Measurements from ENCODE around the gene SMIM34.
"Not testable (repeated sequence)": the region's sequence is repeated elsewhere in the genome, so short reads cannot be mapped to it uniquely, and the experiment has no call there.

The SMIM34 gene

DNA sequence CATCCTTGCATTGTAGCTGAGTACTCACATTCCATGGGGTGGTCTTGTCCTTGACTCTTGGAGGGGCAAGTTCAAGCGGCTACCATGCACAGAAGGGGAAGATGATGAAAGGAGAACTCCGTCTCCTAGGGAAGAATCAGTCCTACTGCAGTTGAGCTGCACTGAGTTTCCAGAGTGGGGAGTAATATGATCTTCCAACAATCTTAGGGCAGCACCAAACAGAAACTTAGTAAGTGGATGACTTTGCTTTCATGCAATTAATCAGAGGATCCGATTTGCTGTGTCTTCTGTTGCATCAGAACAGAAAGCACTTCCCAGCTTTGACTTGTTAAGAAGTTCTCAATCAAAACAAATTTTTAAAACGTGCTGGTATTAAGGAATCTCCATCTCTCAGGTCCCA, at the start of gene SMIM34:
Gene SMIM34 (minus strand): TSS at position 147 of the 400 bp plus-strand sequence. CDS start 112 bp downstream, at position 35.
- DNase-seq (ENCODE audit: extremely low read depth in 1 of 2, low read depth in 1 of 2), result not testable (repeated sequence)

DNA sequence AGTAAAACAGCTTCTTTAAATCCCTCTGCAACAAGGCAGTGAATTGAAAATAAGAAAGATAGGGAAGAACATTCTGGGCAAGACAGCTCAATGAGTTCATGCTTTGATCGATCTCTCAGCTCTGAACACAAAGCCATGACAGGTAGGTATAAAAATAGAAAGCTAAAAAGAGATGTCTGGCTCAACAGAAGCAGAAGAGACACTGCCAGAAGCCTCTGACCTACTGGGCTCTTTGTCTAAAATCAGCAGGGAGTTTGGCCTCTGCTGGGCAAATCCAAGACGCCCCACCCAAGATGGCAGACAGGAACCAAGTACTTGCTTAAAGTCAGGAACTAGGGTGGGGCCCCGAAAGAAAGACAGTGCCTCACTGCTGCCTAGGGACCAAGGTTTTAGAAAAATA, 43.6 kb upstream of the SMIM34 start:
- not testable (repeated sequence) for DNase-seq (ENCODE audit: extremely low read depth in 1 of 2, low read depth in 1 of 2)

DNA sequence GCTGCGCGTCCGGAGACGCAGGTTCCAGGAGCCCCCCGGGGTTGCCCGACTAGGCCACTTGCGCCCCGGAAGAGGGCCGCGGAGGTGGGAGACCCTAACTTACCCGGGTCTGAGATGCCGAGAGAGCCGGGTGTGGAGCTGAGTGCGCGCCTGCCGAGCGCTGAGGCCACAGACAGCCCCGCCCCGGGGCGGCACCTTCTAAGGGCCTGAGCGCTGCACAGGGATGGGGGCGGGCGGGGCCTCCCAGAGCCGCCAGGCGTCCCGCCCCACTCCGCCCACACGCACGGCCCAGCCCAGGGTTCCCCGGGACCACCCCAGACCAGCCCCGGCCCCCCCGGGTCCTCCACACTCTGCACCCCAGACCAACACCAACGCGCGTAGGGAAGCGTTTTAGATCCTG, 35.7 kb upstream of the SMIM34 start:
- not testable (repeated sequence) for DNase-seq (ENCODE audit: extremely low read depth in 1 of 2, low read depth in 1 of 2)

DNA sequence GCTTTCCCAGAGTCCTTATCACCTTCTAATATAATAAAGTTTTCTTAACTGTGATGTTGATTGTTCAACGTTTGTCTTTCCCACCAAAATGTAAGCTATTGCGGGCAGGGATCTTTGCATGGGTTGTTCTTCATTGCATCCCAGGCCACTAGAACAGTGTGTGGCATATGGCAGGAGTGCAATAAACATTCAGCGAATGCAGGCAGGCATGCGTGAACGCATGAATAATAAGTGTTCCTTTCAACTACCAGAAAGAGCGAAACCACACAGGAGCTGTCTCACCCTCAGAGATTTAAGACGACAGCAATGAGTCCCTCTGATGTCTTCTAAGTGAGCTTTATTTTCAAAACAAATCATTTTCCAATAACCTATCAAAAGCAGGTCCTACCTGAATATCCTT, 34.5 kb upstream of the SMIM34 start:
- DNase-seq (ENCODE audit: extremely low read depth in 1 of 2, low read depth in 1 of 2), result not testable (repeated sequence)

GRCh38 chr21:34456180-34456579, 32.4 kb upstream of the SMIM34 start:
- DNase-seq (ENCODE audit: extremely low read depth in 1 of 2, low read depth in 1 of 2), result not testable (repeated sequence)

DNA sequence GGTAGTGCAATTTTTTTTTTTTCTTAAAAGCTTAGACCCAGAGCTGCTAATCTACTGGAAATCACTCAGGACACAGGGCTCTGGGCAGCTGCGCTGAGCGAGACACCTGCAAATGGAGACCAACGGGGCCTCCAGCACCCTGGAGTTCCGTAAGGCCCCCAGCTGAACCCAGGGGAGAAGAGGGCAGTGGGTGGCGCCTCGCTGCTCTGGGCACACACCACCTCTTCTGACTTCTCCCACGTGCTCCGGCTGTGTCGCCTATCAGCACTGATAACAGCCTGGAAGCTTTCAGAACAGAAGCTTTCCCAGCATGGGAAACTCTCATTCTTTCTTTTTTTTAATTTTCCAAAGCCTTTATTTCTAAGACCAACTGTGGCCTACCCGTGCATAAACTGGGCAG, 31.9 kb upstream of the SMIM34 start:
- not testable (repeated sequence) for DNase-seq (ENCODE audit: extremely low read depth in 1 of 2, low read depth in 1 of 2)

- not testable (repeated sequence) for DNase-seq (ENCODE audit: extremely low read depth in 1 of 2, low read depth in 1 of 2)
These were observed 23.3 kb upstream of the SMIM34 start for GRCh38 chr21:34447018-34447417.

DNA sequence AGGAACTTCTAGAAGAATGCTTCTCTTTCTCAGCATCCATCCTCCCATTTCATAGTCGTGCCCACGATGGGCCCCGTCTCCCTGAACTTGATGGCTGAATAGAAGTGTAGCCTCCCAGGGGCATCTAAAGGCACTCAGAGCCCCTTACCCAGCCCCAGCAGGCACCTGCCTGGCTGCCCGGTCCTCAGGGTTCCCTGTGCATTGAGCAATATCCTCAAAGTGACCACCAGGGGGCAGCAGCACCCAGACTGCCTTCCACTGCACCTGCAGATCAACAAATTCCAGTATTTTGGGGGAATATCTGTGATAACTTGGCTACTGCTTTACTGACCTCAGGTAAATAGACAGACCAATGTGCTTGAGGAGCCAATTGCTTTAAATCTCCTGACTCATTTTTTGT, 19.7 kb upstream of the SMIM34 start:
- not testable (repeated sequence) for DNase-seq (ENCODE audit: extremely low read depth in 1 of 2, low read depth in 1 of 2)

DNA sequence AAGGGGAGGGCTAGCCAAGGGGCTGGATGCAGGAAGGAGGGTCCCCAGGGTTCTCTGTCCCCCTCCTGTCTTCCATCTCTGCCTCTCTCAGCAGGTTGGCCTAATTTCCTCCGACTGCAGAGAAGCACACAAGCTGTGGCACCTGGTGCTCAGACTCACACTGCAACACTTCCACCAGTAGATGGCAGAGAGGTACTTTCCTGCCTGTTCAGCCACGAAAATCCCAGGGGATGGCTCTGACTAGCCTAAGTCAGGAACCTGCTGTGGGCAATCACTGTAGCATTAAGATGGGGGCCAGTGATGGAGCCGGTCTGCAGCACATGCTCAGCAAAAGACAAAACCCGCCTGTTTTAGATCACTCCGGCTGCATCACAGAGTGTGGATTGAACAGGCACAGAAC, 6.0 kb upstream of the SMIM34 start:
- not testable (repeated sequence) for DNase-seq (ENCODE audit: extremely low read depth in 1 of 2, low read depth in 1 of 2)

DNA sequence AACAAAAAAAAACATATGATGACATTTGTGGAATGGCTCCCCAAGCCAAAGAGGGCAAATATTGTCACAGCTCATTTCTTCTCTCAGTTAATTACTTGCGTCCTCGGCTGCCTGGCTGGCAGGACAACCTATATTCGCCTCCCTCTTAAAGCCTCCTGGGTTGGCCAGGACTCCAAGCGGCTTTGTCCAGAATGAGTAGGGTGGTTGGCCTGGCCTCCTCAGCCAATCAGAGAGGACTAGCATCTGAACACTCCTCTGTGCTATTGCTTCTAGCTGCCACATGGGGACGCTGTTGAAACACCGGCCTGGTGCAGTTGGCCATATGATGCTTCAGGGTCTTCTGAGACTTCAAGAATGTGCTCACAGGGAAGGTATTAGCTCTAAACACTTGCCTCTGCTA, 4.7 kb upstream of the SMIM34 start:
- not testable (repeated sequence) for DNase-seq (ENCODE audit: extremely low read depth in 1 of 2, low read depth in 1 of 2)

GRCh38 chr21:34427339-34427738, 3.6 kb upstream of the SMIM34 start:
- not testable (repeated sequence) for DNase-seq (ENCODE audit: extremely low read depth in 1 of 2, low read depth in 1 of 2)

- DNase-seq (ENCODE audit: extremely low read depth in 1 of 2, low read depth in 1 of 2), result not testable (repeated sequence)
These were observed 6.2 kb downstream of the SMIM34 start for GRCh38 chr21:34417448-34418077.

DNA sequence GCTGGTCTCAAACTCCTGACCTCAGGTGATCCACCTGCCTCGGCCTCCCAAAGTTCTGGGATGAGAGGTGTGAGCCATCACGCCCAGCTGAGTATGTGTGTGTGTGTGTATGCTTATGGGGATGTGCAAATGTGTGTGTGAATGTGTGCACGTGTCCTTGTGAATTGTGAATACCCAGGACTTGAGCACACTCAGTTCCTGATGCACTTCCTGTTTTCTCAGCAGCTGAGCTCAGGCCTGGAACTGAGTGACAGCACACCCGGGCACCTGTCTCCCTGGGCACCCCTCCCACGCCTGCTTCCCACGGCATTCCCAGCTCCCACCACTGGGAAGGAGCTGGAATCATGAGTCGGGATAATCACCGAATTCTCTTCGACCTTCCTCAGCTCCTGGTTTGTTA, 16.5 kb downstream of the SMIM34 start:
- not testable (repeated sequence) for DNase-seq (ENCODE audit: extremely low read depth in 1 of 2, low read depth in 1 of 2)

DNA sequence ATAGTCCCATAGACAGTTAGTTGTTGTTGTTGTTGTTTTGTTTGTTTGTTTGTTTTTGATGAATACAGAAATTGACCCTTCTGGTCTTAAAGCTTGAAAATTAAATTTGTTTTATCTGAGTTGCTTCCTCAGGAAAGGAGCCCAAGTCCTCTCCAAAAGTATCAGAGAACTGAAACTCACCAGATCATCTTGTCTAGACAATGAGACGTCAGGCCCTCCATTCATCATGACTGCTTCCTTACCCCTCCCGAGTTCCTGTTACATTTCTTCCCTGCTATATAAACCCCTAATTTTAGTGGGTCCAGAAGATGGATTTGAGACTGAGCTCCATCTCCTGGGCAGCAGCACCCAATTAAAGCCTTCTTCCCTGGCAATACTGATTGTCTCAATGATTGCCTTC, 17.1 kb downstream of the SMIM34 start:
- not testable (repeated sequence) for DNase-seq (ENCODE audit: extremely low read depth in 1 of 2, low read depth in 1 of 2)

GRCh38 chr21:34406102-34406501, 17.6 kb downstream of the SMIM34 start:
- not testable (repeated sequence) for DNase-seq (ENCODE audit: extremely low read depth in 1 of 2, low read depth in 1 of 2)

DNA sequence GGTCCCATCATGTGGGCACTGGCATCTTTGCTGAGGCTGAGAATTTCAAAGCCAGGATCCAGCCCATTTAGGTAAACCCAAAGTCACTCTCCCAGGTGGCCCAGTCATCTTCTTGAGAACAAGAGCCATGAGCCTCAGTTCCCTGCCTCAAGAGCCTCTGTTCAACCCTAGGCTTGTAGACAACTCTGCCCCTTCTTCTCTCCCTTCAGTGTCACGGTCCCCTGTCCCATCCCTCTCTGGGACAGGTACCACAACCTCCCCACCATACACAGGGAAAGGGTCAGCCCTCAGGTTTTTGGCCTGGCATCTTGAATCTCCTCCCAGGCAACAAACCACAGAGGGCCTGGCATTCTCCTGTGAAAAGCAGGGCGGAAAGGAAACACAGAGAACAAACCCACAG, 18.1 kb downstream of the SMIM34 start:
- not testable (repeated sequence) for DNase-seq (ENCODE audit: extremely low read depth in 1 of 2, low read depth in 1 of 2)

GRCh38 chr21:34404742-34405141, 19.0 kb downstream of the SMIM34 start:
- DNase-seq (ENCODE audit: extremely low read depth in 1 of 2, low read depth in 1 of 2), result not testable (repeated sequence)

DNA sequence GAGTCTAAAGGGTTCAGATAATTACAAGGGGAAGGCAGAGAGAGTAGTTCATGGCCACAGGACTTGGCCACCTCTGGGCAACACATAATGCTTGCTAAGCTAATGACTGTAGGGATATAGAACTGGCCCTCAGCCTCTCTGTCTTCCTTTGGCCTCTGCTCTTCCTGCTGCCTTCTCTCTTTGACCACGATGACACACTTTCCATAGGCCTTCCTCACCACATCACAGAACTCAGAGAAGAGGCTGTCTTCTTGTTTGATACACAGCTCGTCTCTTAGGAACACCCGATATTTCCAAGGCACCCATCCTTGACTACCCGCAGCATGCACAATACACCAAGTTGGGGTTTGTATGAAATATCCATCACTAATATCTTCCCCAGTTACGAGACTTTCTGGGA, 23.2 kb downstream of the SMIM34 start:
- DNase-seq (ENCODE audit: extremely low read depth in 1 of 2, low read depth in 1 of 2), result not testable (repeated sequence)

- DNase-seq (ENCODE audit: extremely low read depth in 1 of 2, low read depth in 1 of 2), result not testable (repeated sequence)
These were observed 39.9 kb downstream of the SMIM34 start for GRCh38 chr21:34383724-34384415.

DNA sequence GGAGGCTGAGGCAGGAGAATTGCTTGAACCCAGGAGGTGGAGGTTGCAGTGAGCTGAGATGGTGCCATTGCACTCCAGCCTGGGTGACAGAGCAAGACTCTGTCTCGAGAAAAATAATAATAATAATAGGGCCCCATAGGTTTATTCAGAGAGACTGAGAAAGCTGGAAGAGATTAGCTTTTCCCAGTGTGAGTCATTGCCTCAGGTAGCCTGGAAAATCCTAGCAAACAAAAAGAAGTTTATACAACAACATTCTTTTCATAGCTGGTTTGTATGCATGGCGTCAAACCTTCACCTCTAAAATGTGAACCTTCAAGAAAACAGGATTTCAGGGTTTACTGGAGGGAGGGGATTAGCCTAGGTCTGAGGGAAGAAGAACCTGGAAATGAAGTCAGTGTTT, 40.6 kb downstream of the SMIM34 start:
- DNase-seq (ENCODE audit: extremely low read depth in 1 of 2, low read depth in 1 of 2), result not testable (repeated sequence)

GRCh38 chr21:34375619-34375972, 48.2 kb downstream of the SMIM34 start:
- DNase-seq (ENCODE audit: extremely low read depth in 1 of 2, low read depth in 1 of 2), result not testable (repeated sequence)

DNA sequence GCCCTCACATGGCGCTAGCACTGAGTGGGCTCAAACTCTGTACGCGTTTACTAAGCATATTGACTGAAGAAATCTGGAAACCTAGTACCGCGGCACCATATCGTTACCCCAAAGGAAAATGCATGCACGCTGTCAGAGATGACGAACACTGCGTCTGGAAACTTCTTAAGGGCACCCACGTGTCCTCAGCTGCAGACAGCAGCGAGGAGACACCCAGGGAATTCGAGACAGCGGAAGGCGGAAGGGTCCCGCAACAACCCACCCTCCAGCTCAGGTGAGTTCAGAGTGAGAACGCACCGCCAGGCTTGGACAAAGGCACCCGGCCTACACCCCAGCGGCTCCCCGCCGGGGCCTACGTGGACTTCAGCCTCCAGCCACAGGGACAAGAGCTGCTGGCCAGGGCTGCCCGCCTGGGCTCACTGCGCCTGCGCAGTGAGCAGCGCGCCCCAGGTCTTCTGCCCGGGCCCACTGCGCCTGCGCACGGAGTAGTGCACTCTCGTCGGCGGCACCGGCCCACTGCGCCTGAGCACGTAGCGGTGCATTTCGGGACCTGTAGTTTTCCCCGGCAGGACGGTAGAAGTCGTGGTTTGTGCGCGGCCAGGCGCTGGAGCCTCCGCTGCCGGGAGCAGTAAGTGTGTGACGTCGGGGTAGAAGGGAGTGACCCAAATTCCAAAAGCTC, 48.7 kb downstream of the SMIM34 start, which contains the start of gene SMIM11:
Gene SMIM11 (plus strand): TSS at position 568 of the 679 bp plus-strand sequence. CDS start 3,998 bp downstream, outside the sequence.
- DNase-seq (ENCODE audit: extremely low read depth in 1 of 2, low read depth in 1 of 2), result not testable (repeated sequence)
